GM12892 (cell line): Measurements from ENCODE around the gene OR52I1.

ENCODE experiments used
- POLR2A ChIP-seq: IDR thresholded peaks from 2 replicates; pipeline ENCODE4 v1.6.1; 2011; ENCODE audit warnings: low read depth, low read length, control low read depth
- POLR2AphosphoS5 ChIP-seq: IDR thresholded peaks from 2 replicates; pipeline ENCODE4 v1.6.1; 2011; ENCODE audit warnings: low read depth, low read length, control low read depth

- no peak for TF ChIP-seq POLR2A
- TF ChIP-seq POLR2AphosphoS5 = no peak
These were observed 46.4 kb upstream of the OR52I1 start for GRCh38 chr11:4547416-4547815.
